Sciatic nerve (tissue), 2 donors: ENCODE measurements around the gene FBXO38. TPM values are rescaled to one million over a fixed set of nuclear protein-coding genes. Genes with fewer than 3 reads are reported as not detected.

Source experiments
- ATAC-seq: fragments of 200-7000 bp; cut with Tn5 transposase; one replicate; pipeline ENCODE4 v1.9.1; 2020; ENCODE audit warnings: mild to moderate bottlenecking, moderate library complexity
- DNase-seq: peaks from one replicate; pipeline ENCODE4 v3.0.0-alpha.2; 2020; ENCODE audit warnings: low spot score
- intact Hi-C: fragments of 100-400 bp; cut with DNase I; formaldehyde crosslinking; loops from one replicate; pipeline ENCODE4 v1.14.2; 2022
- total RNA-seq: library from RNA; stranded (reverse); fragmentation: NEBNext Ultra II Directional; extraction: Animal tissue kit (Norgen Biotek cat#: 25700); gene quantifications from one replicate; pipeline ENCODE4 v1.2.1, GENCODE V29; 2021
- donor health status: DM: no; HTN: no; CAD: no.
- donor health status: DM: no; HTN: no; CAD: no.

The FBXO38 gene
- total RNA-seq, 1 donor from 2014 or later: 58.6 TPM

DNA sequence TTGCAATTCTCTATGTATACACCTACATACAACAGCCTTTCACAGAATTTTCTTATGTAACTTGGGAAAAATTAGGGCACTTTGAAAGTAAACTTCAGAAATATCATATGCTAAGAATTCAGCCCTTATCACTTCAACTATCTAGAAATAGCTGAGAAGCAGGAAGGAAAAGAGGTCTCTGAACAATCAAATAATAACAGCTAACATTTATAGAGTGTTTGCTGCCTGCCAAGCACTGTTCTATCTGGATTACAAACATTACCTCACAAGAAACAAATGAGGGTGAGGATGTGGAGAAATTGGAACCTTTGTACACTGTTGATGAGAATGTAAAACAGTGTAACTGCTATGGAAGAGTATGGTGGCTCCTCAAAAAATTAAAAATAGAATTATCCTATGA is 4.4 kb upstream of the FBXO38 start:
- intact Hi-C loops: no loop called here
- DNase-seq: no peak

DNA sequence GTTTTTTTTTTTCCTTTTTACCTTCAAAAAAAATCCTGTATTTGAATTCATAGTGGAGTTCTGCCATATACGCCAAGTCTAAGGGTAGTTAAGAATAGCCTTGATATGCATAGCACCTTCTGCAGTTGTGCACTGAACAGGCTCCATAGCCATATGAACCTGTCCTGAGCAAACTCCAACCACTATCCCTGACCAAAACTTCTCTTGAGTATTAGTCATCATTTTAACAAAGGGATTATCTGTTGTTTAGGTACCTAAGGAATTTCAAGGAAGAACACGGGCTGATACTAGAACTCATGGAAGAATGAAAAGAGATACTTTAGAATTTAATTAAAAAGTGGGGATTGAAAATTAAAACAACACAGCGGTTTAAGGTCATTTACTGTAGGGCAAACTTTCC is 1.9 kb upstream of the FBXO38 start:
- DNase-seq (no peak), ATAC-seq (no peak)
- intact Hi-C loops: no loop called here

More for the DNA sequence above, 4.4 kb upstream of the FBXO38 start:
- no peak for ATAC-seq

DNA sequence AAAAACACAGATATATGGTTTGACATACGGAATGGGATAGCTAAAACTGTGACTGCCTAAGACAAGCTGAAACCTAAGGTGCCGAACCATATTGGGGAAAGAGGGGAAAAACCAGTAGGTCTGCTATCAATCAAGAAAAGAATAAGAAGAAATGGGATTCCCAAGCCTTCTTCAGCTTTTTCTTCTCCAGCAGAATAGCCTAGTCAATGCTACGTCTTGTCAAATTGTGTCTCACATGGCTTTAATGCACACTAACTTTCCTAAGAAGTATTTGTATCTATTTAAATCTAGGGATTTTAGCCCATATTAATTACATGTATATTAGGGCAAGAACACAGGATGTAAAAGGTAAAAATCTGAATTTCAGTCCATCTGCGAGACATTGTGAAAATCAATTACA is 797 bp upstream of the FBXO38 start:
- intact Hi-C loops: no loop called here
- no peak for ATAC-seq
- DNase-seq: no peak

DNA sequence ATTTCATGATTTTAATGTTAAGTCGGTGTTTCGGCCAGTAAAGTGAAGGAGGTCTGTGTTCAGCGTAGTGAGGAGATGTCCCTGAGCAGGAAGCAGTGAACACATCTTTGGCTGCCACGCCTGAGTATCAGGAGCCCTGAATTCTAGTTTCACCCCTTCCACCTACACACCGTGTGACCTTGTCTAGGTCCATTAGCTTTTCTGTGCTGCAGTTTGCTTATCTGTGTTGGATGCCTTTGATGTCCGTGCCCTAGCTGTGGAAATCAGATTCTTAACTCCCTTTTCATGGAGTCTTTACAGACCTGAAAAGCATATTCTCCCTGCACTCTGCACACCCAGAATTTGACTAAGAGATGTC is 601 bp downstream of the FBXO38 start:
- ATAC-seq (peak; percentile 9), DNase-seq (no peak)
- intact Hi-C loops: no loop called here

DNA sequence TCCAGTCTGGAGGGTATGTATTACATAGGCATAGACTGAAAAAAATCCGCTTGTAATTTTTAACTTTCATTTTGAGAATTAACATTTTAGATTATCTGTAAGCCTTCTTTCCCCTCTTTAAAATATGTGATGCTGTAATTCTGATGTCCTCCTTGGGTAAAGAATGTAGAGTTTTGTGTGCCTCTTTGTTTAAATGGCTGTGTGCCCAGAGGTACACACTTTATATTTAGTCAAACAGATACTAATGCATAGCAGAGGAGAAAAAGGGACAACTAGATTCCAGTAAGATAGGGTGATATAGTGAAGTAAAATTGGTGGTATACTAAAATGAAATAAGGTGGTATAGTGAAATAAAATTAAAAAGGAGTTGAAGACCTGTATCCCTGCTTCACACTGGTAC is 1.3 kb downstream of the FBXO38 start:
- ATAC-seq (no peak), DNase-seq (no peak)
- intact Hi-C loops: no loop called here

DNA sequence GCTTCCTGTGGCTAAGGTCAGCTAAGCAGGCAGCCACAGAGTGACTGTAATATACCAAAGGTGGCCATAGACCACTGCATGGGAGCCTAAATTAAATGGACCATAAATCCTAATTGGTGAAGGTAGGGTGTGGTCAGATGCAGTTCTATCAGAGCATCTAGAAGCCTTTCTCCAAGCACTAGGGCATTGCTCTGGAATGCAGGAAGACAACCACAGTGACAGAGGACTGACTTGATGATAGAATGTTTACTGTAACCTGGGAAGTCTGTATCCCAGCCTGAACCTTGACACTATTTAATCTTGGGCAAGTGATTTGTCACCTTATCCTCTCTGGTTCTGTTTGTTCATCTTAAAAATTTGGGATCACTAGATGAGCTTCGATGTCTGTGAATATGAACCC is 2.3 kb downstream of the FBXO38 start:
- no peak for ATAC-seq
- intact Hi-C loops: no loop called here
- no peak for DNase-seq

DNA sequence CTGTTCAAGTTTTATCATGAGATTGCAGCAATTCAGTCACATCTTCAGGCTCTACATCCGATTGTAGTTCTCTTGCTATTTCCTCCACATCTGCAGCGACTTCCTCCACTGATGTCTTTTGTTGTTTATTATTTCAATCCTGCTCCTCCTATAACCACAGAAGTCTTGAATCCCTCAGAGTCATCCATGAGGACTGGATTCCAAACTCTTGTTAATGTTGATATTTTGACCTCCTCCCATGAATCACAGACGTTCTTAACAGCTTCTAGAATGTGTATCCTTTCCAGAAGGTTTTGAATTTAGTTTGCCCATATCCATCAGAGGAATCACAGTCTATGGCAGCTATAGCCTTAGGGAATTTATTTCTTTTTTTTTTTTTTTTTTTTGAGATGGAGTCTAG is 3.6 kb downstream of the FBXO38 start:
- ATAC-seq: no peak
- intact Hi-C loops: no loop called here
- no peak for DNase-seq

DNA sequence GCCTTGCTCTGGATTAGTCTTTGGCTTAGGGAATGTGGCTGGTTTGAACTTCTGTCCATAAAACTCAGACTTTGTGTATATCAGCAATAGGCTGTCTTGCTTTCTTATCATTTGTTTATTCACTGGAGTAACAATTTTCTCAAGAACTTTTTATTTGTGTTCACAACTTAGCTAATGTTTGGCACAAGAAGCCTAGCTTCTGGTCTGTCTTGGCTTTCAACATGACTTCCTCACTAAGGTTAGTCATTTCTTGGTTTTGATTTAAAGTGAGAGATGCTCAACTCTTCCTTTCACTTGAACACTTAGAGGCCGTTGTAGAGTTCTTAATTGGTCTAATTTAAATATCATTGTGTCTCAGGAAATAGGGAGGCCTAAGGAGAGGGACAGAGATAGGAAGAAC is 4.9 kb downstream of the FBXO38 start:
- DNase-seq: no peak
- intact Hi-C loops: no loop called here
- ATAC-seq: no peak

DNA sequence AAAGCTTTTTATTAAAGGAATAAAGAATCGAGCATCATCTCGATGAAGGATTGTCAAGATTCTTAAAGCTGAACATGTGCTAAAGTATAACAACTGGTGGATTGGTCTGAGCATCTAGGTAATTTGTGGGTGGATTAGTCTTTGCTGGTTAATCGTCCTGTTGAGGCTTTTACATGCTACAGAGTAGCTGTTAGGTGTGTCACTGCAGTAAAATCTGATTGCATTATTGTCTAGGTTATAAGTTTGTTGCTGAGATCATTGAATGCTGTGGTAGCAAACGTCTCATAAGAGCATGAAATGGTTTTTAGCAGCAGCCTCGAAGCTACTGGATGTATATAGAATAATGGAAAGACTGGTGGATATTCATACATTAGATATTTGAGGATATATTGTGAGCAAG is 7.2 kb downstream of the FBXO38 start:
- ATAC-seq: no peak
- intact Hi-C loops: no loop called here
- no peak for DNase-seq

DNA sequence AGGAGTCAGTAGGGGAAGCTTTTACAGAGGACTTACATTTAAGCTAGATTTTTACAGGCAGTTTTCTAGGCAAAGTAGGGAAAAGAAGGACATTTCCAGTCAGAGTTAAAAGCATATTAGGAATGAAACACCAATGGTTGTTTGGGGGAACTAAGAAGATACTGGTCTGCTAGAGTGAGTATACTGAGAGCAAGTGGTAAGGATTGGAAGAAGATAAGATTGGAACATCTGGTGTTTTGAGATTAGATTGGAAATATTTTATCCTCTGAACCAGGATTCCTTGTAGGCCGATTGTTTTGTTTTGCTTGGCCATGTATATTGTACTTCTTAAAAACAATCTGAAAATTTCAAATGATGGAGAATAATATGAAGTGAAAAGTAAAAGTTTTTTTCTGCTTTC is 7.7 kb downstream of the FBXO38 start:
- DNase-seq (no peak), ATAC-seq (no peak)
- intact Hi-C loops: no loop called here

DNA sequence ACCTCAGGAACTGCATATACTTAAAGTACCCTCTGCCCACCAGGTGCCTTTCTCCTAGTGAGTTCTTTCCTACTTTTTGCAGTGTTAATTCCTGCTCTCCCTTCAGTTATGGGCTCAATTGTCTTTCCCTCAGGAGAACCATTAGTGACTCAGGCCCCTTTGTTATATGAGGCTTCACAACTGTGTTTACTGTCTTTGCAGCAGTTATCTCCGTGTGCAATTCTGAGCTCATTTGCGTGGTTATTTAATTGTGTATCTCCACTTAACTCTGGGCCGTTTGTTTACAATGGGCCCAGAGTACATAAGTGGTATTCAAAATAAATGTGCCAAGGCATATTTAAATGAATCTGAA is 9.6 kb downstream of the FBXO38 start:
- DNase-seq (no peak), ATAC-seq (no peak)
- intact Hi-C loops: no loop called here

DNA sequence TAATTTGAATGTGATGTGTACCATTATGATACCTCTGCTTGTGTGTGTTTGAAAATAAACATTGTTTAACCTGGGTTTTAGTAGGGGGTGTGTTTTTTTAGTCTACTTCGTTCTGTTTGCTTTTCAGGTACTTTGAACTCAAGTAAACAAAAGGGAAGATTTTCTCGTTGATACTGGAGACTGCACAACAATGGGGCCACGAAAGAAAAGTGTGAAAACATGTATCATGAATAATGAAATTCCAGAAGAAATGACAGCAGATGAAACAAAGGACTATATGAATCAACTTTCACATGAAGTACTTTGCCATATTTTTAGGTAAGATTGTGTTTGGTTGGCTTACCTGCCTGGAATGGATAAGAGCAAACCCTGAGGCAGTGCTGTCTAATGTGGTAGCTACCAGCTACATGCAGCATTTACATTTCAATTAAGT is 10.8 kb downstream of the FBXO38 start:
- ATAC-seq (no peak), DNase-seq (no peak)
- intact Hi-C loops: no loop called here

DNA sequence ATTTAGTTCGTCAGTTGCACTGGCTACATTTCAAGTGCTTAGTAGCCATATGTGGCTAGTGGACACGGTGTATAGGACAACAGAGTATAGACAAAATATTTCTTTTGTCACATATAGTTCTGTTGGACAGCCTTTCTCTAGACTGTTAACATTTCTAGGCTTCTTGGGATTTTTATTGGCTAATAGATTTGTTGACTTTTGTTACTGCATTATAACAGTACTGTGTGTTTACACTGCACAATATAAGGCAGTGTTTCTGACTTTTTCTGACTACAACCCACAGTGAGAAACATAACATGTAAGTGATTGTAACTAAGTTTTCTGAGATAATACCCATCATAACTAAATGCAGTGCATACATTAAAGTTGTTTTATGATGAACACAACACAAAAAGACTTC is 11.3 kb downstream of the FBXO38 start:
- ATAC-seq (no peak), DNase-seq (no peak)
- intact Hi-C loops: no loop called here

DNA sequence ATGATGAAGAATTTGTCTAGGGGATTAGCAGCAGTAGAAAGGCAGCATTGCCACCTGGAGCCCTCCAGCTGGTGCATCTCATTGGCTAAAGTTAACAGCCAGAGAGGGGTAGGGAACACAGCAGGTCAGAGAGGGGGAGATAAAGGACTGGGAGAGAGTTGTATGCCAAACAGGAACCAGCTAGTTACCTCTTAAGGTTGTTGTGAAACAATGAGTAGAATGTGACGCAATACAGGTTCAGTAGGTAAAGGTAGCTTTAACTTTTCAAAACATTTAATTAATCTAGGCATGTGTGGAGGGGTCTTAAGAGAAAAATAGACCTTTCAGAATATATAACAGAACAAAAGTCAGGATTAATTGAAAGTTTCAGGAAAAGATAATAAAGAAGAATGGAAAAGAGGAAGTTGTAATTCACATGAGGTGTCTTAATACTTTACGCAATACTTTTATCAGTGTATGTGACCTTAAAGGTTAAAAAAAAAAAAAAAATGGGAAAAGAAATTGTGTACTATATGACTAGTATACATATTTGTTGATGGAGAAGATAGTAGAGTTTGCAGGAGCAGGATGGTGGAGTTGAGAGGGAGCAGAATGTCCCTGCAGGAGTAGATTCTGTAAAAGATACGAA is 14.3 kb downstream of the FBXO38 start:
- no peak for DNase-seq
- ATAC-seq: no peak
- intact Hi-C loops: no loop called here

DNA sequence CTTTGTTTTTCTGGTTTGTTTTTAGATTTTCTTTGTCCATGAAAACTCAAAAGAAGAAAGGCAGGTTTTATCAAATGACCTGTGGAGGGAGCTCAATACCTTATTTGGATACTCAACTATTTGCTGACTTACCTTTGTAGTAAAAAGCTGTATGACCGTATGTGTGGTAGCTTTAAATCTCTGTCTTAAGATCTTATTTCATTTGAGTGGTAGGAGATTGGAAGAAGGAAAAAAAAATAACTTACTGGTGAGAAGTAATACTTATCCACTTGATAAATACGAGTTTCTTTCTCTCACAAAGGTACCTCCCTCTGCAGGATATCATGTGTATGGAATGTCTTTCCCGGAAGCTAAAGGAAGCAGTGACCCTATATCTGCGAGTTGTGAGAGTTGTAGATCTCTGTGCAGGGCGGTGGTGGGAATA is 15.0 kb downstream of the FBXO38 start:
- DNase-seq (no peak), ATAC-seq (no peak)
- intact Hi-C loops: no loop called here

DNA sequence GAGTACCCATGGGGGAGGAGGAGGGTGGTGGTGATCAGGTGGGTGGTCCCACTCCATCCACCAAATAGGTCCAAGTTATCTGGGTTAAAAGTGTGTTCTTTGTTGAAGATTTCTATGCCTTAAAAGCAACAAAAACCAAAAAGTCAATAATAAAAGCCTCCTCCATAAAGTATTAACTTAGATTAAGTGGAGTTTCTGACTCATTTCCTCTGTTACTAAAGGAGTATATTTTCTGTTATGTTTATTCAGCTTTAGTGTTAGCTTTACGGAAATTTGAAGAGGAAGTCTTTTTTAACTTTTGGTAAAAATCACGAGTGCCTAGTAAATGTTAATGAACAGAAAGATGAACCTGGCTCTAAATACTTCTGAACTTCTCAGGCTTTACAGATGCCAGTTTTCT is 17.8 kb downstream of the FBXO38 start:
- ATAC-seq (no peak), DNase-seq (no peak)
- intact Hi-C loops: no loop called here

DNA sequence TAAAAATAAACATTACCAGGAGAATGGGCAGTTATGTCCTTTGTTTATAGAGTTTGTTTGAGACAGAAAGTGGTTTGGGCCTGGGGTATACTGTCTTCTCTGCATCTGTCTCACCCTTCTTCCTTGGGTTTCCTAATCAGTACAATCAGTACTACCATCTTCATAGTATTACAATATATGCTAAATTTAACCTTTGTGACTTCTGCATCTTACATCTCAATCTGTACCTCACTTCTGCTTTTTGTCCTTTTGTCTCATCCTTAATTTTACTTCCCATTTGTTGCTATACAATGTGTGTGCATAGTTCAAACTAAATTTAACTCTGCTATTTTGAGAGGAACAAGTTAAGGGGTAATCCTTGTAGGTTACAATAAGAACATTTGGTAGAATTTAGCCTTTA is 19.6 kb downstream of the FBXO38 start:
- no peak for ATAC-seq
- DNase-seq: no peak
- intact Hi-C loops: no loop called here

DNA sequence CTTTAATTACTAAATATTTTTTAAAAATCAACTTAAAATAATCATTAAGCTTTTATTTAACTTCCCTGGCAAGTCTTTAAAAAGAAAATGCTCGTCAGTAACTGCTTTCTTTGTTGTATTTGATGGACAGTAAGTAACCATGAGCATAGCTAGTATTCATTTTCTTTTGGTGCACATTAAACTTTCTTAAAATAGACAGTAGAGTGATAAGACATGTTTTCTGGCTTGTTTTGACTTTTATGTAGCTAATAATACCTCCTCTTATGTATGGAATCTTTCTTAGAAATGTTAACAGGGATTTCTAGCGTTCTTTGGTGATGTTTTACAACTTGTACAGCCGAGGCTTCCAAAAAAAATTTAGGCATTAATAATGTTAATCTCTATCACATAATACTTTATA is 22.6 kb downstream of the FBXO38 start:
- intact Hi-C loops: no loop called here
- DNase-seq (no peak), ATAC-seq (no peak)

DNA sequence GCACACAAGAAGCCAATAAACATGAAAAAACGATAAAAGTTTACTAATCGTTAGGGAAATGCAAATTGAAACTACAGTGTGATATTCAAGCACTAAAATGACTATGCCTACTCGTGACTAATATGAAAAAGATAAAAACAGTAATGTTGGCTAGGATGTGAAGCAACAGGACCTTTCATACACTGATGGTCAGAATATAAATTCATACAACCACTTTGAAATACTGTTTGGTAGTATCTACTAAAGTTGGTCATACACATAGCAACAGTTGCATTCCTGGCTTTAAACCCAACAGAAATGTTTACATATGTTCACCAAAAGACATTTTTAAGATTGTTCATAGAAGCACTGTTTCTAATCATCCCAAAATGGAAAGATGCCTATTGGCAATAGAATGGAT is 24.3 kb downstream of the FBXO38 start:
- DNase-seq: no peak
- intact Hi-C loops: no loop called here
- no peak for ATAC-seq

DNA sequence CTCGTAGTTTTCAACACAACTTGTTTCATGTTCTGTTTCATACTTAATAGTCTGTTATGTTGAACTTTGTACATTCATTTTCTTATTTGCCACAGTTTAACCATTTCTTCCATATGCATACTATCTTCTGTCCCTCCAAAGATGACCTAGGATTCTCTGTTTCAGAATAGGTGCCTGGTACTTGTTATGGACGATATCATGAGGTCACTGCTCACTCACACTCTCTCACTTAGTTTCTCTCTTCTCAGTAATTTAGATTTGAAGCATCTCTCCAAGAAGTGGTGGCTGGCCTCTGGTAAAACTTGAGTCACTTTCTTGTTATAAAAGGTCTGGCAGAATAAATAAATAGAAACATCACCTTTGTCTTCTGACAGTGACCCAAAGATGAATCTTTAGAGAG is 28.4 kb downstream of the FBXO38 start:
- no peak for ATAC-seq
- intact Hi-C loops: no loop called here
- DNase-seq: no peak

DNA sequence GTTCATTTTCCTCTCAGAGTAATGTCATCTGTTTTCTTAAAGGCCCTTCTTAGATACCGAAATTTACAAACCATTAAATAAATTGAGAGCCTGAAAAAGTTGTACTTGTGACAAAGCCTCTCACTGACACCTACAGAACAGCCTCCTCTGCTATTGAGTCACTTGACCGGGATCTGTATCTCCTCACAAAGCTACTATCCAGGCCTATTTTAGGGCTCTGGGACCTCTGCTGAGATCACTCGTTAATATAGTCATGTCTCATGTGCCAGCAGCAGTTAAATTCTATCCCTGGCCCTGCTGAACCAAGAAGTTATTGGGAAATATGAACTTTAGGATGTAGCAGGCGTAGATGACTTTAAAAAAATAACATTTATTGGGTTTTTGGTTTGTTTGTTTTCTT is 31.1 kb downstream of the FBXO38 start:
- intact Hi-C loops: no loop called here
- ATAC-seq (no peak), DNase-seq (no peak)

DNA sequence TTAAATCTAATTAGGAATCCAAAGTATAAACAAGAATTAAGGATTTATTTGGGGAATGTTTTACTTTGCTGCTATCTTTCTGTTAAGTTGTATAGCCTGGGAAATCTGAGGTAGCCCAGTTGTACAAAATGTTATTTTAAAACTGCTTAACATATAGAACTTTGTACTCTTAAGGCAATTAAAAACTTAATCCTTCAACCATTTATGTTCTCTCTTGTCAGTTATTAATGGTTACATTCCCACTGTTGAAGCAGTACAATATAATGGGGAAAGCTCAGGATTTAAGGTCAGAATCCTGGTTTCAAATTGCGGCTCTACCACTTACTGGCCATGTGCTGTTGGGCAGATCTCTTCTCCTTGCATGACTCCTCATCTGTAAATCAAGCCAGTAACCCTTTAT is 32.7 kb downstream of the FBXO38 start:
- ATAC-seq: no peak
- intact Hi-C loops: no loop called here
- no peak for DNase-seq
